Measurements from ENCODE around the gene DNAH14. TPM values are rescaled to one million over a fixed set of nuclear protein-coding genes. Genes with fewer than 3 reads are reported as not detected.

Gene DNAH14
- total RNA-seq, 1 experiment from 2014 or later = 33.2 TPM

DNA sequence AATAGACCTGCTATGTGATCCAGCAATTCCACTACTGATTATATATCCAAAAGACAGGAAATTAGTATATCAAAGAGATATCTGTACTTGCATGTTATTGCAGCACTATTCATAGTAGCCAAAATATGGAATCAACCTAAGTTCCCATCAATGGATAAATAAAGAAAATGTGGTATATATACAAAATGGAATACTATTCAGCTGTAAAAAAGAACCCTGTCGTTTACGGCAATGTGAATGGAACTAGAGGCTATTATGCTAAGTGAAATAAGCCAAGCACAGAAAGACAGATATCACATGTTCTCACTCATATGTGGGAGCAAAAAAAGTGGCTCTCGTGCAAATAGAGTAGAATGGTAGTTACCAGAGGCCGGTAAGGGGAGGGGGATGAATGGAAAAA lies 9.2 kb downstream of the DNAH14 start:
- no peak overlapping the region for H3K4me3 ChIP-seq (replicated peaks in 1 of 2; ENCODE audit: low read depth in 1 of 2, low read length in 2 of 2)
- no peak for DNase-seq (ENCODE audit: low read depth, low spot score)
- peaks cover 34% of the 10 kb centered on the region for H3K79me2 ChIP-seq (ENCODE audit: insufficient read depth, low read length)
- H3K27me3 ChIP-seq (ENCODE audit: insufficient read depth, low read length) = no peaks in the 10 kb centered on the region
- no peak overlapping the region for H2AFZ ChIP-seq (ENCODE audit: low read depth, low read length, poor library complexity, severe bottlenecking)
- H3K9me2 ChIP-seq (ENCODE audit: insufficient read depth) = no peaks in the 10 kb centered on the region
- no peaks in the 10 kb centered on the region for H3K4me1 ChIP-seq (ENCODE audit: control insufficient read depth in 1 of 2, insufficient read depth in 2 of 2, low read length in 2 of 2)
- no peak for ATAC-seq
- H3K9ac ChIP-seq (ENCODE audit: low read length) = no peak overlapping the region
- H3K36me3 ChIP-seq (ENCODE audit: control insufficient read depth in 1 of 2, insufficient read depth in 2 of 2, low read length in 2 of 2) = no peaks in the 10 kb centered on the region
- peaks cover 5 to 13% of the 10 kb centered on the region in 2 experiments; a peak in 3 of 4 replicates for H3K9me3 ChIP-seq (ENCODE audit: control insufficient read depth in 1 of 2, insufficient read depth in 1 of 2, low read depth in 1 of 2, low read length in 2 of 2)
- no peaks in the 10 kb centered on the region for H4K20me1 ChIP-seq (ENCODE audit: insufficient read depth)
- ChIA-PET CTCF (no interaction called here), POLR2A (no interaction called here), RAD21 (ENCODE audit: low non-redundant PET in 1 of 2, low total read pairs in 2 of 2, uncharacterized antibody in 2 of 2, unreplicated experiment in 2 of 2) (no interaction called here)
- no peak overlapping the region for H3K27ac ChIP-seq (ENCODE audit: low read depth, low read length)
- H3K4me2 ChIP-seq (ENCODE audit: low read length) = no peak overlapping the region
- no TSS peak for BruUV-seq (replicated peaks)
- intact Hi-C loops (cut with micrococcal nuclease) = no loop called here
- TF ChIP-seq CEBPB (IDR thresholded peaks at IDR 0.05; ENCODE audit: low read depth) = no peak
- TF ChIP-seq, protein P1, sequence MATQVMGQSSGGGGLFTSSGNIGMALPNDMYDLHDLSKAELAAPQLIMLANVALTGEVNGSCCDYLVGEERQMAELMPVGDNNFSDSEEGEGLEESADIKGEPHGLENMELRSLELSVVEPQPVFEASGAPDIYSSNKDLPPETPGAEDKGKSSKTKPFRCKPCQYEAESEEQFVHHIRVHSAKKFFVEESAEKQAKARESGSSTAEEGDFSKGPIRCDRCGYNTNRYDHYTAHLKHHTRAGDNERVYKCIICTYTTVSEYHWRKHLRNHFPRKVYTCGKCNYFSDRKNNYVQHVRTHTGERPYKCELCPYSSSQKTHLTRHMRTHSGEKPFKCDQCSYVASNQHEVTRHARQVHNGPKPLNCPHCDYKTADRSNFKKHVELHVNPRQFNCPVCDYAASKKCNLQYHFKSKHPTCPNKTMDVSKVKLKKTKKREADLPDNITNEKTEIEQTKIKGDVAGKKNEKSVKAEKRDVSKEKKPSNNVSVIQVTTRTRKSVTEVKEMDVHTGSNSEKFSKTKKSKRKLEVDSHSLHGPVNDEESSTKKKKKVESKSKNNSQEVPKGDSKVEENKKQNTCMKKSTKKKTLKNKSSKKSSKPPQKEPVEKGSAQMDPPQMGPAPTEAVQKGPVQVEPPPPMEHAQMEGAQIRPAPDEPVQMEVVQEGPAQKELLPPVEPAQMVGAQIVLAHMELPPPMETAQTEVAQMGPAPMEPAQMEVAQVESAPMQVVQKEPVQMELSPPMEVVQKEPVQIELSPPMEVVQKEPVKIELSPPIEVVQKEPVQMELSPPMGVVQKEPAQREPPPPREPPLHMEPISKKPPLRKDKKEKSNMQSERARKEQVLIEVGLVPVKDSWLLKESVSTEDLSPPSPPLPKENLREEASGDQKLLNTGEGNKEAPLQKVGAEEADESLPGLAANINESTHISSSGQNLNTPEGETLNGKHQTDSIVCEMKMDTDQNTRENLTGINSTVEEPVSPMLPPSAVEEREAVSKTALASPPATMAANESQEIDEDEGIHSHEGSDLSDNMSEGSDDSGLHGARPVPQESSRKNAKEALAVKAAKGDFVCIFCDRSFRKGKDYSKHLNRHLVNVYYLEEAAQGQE (IDR thresholded peaks at IDR 0.05; ENCODE audit: low read depth) = no peak
- TF ChIP-seq SP1 (IDR thresholded peaks at IDR 0.05; ENCODE audit: low read depth) = no peak
- TF ChIP-seq FOSL1 (IDR thresholded peaks at IDR 0.05; ENCODE audit: low read depth) = no peak
- TF ChIP-seq EZH2phosphoT487 (IDR thresholded peaks at IDR 0.05; ENCODE audit: borderline replicate concordance) = no peak
- no peak for TF ChIP-seq ZNF274 (IDR thresholded peaks at IDR 0.05; ENCODE audit: low read depth, low read length)
- no peak for TF ChIP-seq POLR2AphosphoS5 (IDR thresholded peaks at IDR 0.05; ENCODE audit: low read depth, low read length)
- TF ChIP-seq EZH2 (IDR thresholded peaks at IDR 0.05) = no peak
- no peak for TF ChIP-seq ZFX (IDR thresholded peaks at IDR 0.05)
